ENCODE measurements around the gene RNF43. TPM values are rescaled to one million over a fixed set of nuclear protein-coding genes. Genes with fewer than 3 reads are reported as not detected.
"Not testable (repeated sequence)": the region's sequence is repeated elsewhere in the genome, so short reads cannot be mapped to it uniquely, and the experiment has no call there.

The RNF43 gene
- polyA plus RNA-seq, 1 donor, result 0.09 TPM

GRCh38 chr17:58409432-58409831 lies 7.9 kb downstream of the RNF43 start:
- DNase-seq (ENCODE audit: low read depth), result no peak

- no peak for DNase-seq (ENCODE audit: low read depth)
These were observed 14.0 kb downstream of the RNF43 start for GRCh38 chr17:58403311-58403710.

- no peak for DNase-seq (ENCODE audit: low read depth)
These were observed 14.7 kb downstream of the RNF43 start for GRCh38 chr17:58402679-58403078.

GRCh38 chr17:58402047-58402446 lies 15.3 kb downstream of the RNF43 start:
- DNase-seq (ENCODE audit: low read depth), result no peak

GRCh38 chr17:58401287-58401686 lies 16.0 kb downstream of the RNF43 start:
- no peak for DNase-seq (ENCODE audit: low read depth)

- DNase-seq (ENCODE audit: low read depth), result no peak
These were observed 16.5 kb downstream of the RNF43 start for GRCh38 chr17:58400826-58401225.

- no peak for DNase-seq (ENCODE audit: low read depth)
These were observed 17.4 kb downstream of the RNF43 start for GRCh38 chr17:58399974-58400373.

- DNase-seq (ENCODE audit: low read depth), result no peak
These were observed 18.6 kb downstream of the RNF43 start for GRCh38 chr17:58398574-58399266.

GRCh38 chr17:58397421-58397820 lies 19.9 kb downstream of the RNF43 start:
- not testable (repeated sequence) for DNase-seq (ENCODE audit: low read depth)

- DNase-seq (ENCODE audit: low read depth), result no peak
These were observed 21.2 kb downstream of the RNF43 start for GRCh38 chr17:58396173-58396572.

- no peak for DNase-seq (ENCODE audit: low read depth)
These were observed 22.7 kb downstream of the RNF43 start for GRCh38 chr17:58394534-58395223.

- no peak for DNase-seq (ENCODE audit: low read depth)
These were observed 25.9 kb downstream of the RNF43 start for GRCh38 chr17:58391302-58391984.

- no peak for DNase-seq (ENCODE audit: low read depth)
These were observed 26.4 kb downstream of the RNF43 start for GRCh38 chr17:58390884-58391283.

GRCh38 chr17:58388302-58389190 lies 28.8 kb downstream of the RNF43 start:
- DNase-seq (ENCODE audit: low read depth), result no peak

- DNase-seq (ENCODE audit: low read depth), result no peak
These were observed 29.5 kb downstream of the RNF43 start for GRCh38 chr17:58387834-58388233.

GRCh38 chr17:58386708-58387107 lies 30.6 kb downstream of the RNF43 start:
- DNase-seq (ENCODE audit: low read depth), result no peak

GRCh38 chr17:58385359-58385899 lies 31.9 kb downstream of the RNF43 start:
- no peak for DNase-seq (ENCODE audit: low read depth)

GRCh38 chr17:58384897-58385296 lies 32.4 kb downstream of the RNF43 start:
- DNase-seq (ENCODE audit: low read depth), result no peak

- no peak for DNase-seq (ENCODE audit: low read depth)
These were observed 33.4 kb downstream of the RNF43 start for GRCh38 chr17:58383892-58384462.

- no peak for DNase-seq (ENCODE audit: low read depth)
These were observed 34.5 kb downstream of the RNF43 start for GRCh38 chr17:58382872-58383242.

Data from forelimb muscle (tissue), 1 donor.